Measurements from ENCODE around the gene ORC4. TPM values are rescaled to one million over a fixed set of nuclear protein-coding genes. Genes with fewer than 3 reads are reported as not detected.

The ORC4 gene
- polyA plus RNA-seq, 1 donor (not counting 4 experiments of a cell fraction or from before 2014, with no cell fraction given), result 62.4 TPM

DNA sequence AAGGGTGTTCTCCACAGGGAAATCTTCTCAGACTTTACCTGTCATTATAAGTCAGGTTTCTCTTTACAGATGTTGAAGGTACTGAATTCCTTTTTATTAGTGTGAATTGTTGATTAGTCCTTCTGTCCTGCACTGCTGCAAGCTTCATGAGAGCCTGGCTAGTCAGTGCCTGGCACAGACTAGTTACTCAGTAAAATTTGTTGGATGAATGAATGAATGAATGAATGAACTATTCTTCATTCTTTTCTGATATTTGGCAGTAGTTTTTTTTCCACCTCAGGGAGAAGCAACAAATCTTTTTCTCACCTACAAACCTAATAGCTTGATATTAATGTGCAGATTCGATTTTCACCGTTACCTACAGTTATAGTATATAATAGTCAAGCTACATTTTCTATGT is 111.4 kb downstream of the ORC4 start:
- H3K9ac ChIP-seq (ENCODE audit: control insufficient read depth, extremely low read depth, insufficient read depth, low read length), result no peak overlapping the region
- peaks cover 5% of the 10 kb centered on the region for H3K4me1 ChIP-seq (ENCODE audit: control insufficient read depth, extremely low read depth, insufficient read depth, low read length)
- no peaks in the 10 kb centered on the region for H3K9me1 ChIP-seq (ENCODE audit: control insufficient read depth, extremely low read depth, insufficient read depth, low read length)
- H3K36me3 ChIP-seq (ENCODE audit: control insufficient read depth in 2 of 2, extremely low read depth in 1 of 2, insufficient read depth in 2 of 2, low read length in 2 of 2), result no peaks in the 10 kb centered on the region
- TF ChIP-seq EZH2 (IDR thresholded peaks at IDR 0.05; ENCODE audit: low read length), result no peak
- TF ChIP-seq, protein P1, sequence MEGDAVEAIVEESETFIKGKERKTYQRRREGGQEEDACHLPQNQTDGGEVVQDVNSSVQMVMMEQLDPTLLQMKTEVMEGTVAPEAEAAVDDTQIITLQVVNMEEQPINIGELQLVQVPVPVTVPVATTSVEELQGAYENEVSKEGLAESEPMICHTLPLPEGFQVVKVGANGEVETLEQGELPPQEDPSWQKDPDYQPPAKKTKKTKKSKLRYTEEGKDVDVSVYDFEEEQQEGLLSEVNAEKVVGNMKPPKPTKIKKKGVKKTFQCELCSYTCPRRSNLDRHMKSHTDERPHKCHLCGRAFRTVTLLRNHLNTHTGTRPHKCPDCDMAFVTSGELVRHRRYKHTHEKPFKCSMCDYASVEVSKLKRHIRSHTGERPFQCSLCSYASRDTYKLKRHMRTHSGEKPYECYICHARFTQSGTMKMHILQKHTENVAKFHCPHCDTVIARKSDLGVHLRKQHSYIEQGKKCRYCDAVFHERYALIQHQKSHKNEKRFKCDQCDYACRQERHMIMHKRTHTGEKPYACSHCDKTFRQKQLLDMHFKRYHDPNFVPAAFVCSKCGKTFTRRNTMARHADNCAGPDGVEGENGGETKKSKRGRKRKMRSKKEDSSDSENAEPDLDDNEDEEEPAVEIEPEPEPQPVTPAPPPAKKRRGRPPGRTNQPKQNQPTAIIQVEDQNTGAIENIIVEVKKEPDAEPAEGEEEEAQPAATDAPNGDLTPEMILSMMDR (optimal IDR thresholded peaks at IDR 0.05 in 1 of 3, IDR thresholded peaks at IDR 0.05 in 1 of 3, conservative IDR thresholded peaks at IDR 0.05 in 1 of 3; ENCODE audit: extremely low read depth in 1 of 3, insufficient read depth in 2 of 3, low read length in 3 of 3), result no peak
- FAIRE-seq (no peak), DNase-seq (ENCODE audit: low read depth, low spot score) (no peak)
- H3K4me3 ChIP-seq (ENCODE audit: control insufficient read depth in 2 of 3, extremely low read depth in 1 of 3, insufficient read depth in 2 of 3, low read depth in 1 of 3, low read length in 3 of 3), result no peak overlapping the region
- no peak overlapping the region for H2AFZ ChIP-seq (ENCODE audit: control insufficient read depth, low read length)
- dilution Hi-C loops (cut with MboI; ENCODE audit: extremely low pct_ligation_motif_present, low sequenced_read_pairs), result loop anchor here (25.0 kb wide), 1 partner anchor 872 kb away; no protein-coding TSS in a partner anchor
- no peaks in the 10 kb centered on the region for H4K20me1 ChIP-seq (ENCODE audit: control insufficient read depth, extremely low read depth, insufficient read depth, low read length)
- H3K4me2 ChIP-seq (ENCODE audit: control insufficient read depth, extremely low read depth, insufficient read depth, low read depth, low read length), result no peak overlapping the region
- H3K27me3 ChIP-seq (ENCODE audit: control insufficient read depth, extremely low read depth, insufficient read depth, low read length), result no peaks in the 10 kb centered on the region
- H3K27ac ChIP-seq (ENCODE audit: control insufficient read depth, insufficient read depth, low read length), result no peak overlapping the region
- H3K79me2 ChIP-seq (ENCODE audit: control insufficient read depth, insufficient read depth, low read length), result no peaks in the 10 kb centered on the region
- H3K9me3 ChIP-seq (ENCODE audit: control insufficient read depth, low read depth, low read length), result no peaks in the 10 kb centered on the region

DNA sequence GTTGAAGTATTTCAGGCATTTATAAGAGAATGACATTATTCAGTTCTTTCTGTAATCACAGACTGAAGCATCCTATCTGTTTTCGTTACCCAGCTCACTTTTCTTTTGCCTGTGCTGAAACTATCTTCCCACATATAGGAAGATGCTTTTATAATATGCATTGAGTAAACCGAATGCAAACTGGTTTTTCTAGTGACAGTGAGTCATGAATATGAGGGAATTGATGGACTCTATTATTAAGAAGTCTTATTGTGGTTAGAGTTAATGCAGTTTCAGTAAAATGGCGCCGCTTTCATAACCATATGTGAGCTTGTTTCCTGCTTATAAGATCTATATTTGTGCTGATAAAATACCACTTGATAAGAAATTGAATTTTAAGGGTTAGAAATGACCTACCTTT is 116.5 kb downstream of the ORC4 start:
- H3K79me2 ChIP-seq (ENCODE audit: control insufficient read depth, insufficient read depth, low read length), result no peaks in the 10 kb centered on the region
- no peak for FAIRE-seq
- dilution Hi-C loops (cut with MboI; ENCODE audit: extremely low pct_ligation_motif_present, low sequenced_read_pairs), result loop anchor here (25.0 kb wide), 1 partner anchor 867 kb away; no protein-coding TSS in a partner anchor

More for the DNA sequence above, 116.5 kb downstream of the ORC4 start:
- no peaks in the 10 kb centered on the region for H3K27me3 ChIP-seq (ENCODE audit: control insufficient read depth, extremely low read depth, insufficient read depth, low read length)
- H3K27ac ChIP-seq (ENCODE audit: control insufficient read depth, insufficient read depth, low read length), result no peak overlapping the region
- H3K36me3 ChIP-seq (ENCODE audit: control insufficient read depth in 2 of 2, extremely low read depth in 1 of 2, insufficient read depth in 2 of 2, low read length in 2 of 2), result no peaks in the 10 kb centered on the region
- no peak for DNase-seq (ENCODE audit: low read depth, low spot score)
- H3K9ac ChIP-seq (ENCODE audit: control insufficient read depth, extremely low read depth, insufficient read depth, low read length), result no peak overlapping the region
- no peak overlapping the region for H2AFZ ChIP-seq (ENCODE audit: control insufficient read depth, low read length)
- peaks cover 4% of the 10 kb centered on the region for H3K4me1 ChIP-seq (ENCODE audit: control insufficient read depth, extremely low read depth, insufficient read depth, low read length)
- H3K4me2 ChIP-seq (ENCODE audit: control insufficient read depth, extremely low read depth, insufficient read depth, low read depth, low read length), result no peak overlapping the region
- H4K20me1 ChIP-seq (ENCODE audit: control insufficient read depth, extremely low read depth, insufficient read depth, low read length), result no peaks in the 10 kb centered on the region
- TF ChIP-seq, protein P1 (optimal IDR thresholded peaks at IDR 0.05 in 1 of 3, IDR thresholded peaks at IDR 0.05 in 1 of 3, conservative IDR thresholded peaks at IDR 0.05 in 1 of 3; ENCODE audit: extremely low read depth in 1 of 3, insufficient read depth in 2 of 3, low read length in 3 of 3), result no peak
- H3K9me3 ChIP-seq (ENCODE audit: control insufficient read depth, low read depth, low read length), result no peaks in the 10 kb centered on the region
- no peak overlapping the region for H3K4me3 ChIP-seq (ENCODE audit: control insufficient read depth in 2 of 3, extremely low read depth in 1 of 3, insufficient read depth in 2 of 3, low read depth in 1 of 3, low read length in 3 of 3)
- no peaks in the 10 kb centered on the region for H3K9me1 ChIP-seq (ENCODE audit: control insufficient read depth, extremely low read depth, insufficient read depth, low read length)

All from keratinocyte (primary cell).